Neuronal stem cell (in vitro differentiated cells): ENCODE results near the gene AHCYL2.

ENCODE experiments used
- DNase-seq: peaks from one replicate; pipeline ENCODE4 v3.0.0-alpha.2; 2013; ENCODE audit warnings: low spot score
- H2AFZ ChIP-seq: one replicate; pipeline ENCODE4 v1.6.1; 2013; ENCODE audit warnings: mild to moderate bottlenecking, low read length, inconsistent platforms
- H2AK5ac ChIP-seq: 2 replicates; pipeline ENCODE4 v1.6.1; 2013; ENCODE audit warnings: low read depth, mild to moderate bottlenecking, inconsistent platforms, low read length, moderate library complexity, mixed read lengths
- H2BK120ac ChIP-seq: 2 replicates; pipeline ENCODE4 v1.6.1; 2013; ENCODE audit warnings: low read depth, mild to moderate bottlenecking, inconsistent platforms, low read length, moderate library complexity, mixed read lengths
- H2BK12ac ChIP-seq: one replicate; pipeline ENCODE4 v1.6.1; 2013; ENCODE audit warnings: low read length, inconsistent platforms
- H2BK15ac ChIP-seq: 2 replicates; pipeline ENCODE4 v1.6.1; 2013; ENCODE audit warnings: mild to moderate bottlenecking, low read length, inconsistent platforms, mixed read lengths
- H2BK5ac ChIP-seq: one replicate; pipeline ENCODE4 v1.6.1; 2013; ENCODE audit warnings: inconsistent platforms, mild to moderate bottlenecking, low read length, moderate library complexity
- H3K14ac ChIP-seq: one replicate; pipeline ENCODE4 v1.6.1; 2013; ENCODE audit warnings: low read length, inconsistent platforms
- H3K18ac ChIP-seq: 2 replicates; pipeline ENCODE4 v1.6.1; 2013; ENCODE audit warnings: low read length, inconsistent platforms
- H3K23ac ChIP-seq: 2 replicates; pipeline ENCODE4 v1.6.1; 2013; ENCODE audit warnings: low read depth, mild to moderate bottlenecking, mixed read lengths, low read length, inconsistent platforms; ENCODE audit not compliant: poor library complexity
- H3K27ac ChIP-seq: replicated peaks from 3 replicates; pipeline ENCODE4 v1.5.1; 2013; ENCODE audit warnings: low read length, inconsistent platforms
- H3K27me3 ChIP-seq, 3 experiments: 2 replicates each; pipeline ENCODE4 v1.6.1; 2013; ENCODE audit warnings: low read length in 3 of 3, mild to moderate bottlenecking in 2 of 3, inconsistent platforms in 1 of 3, low read depth in 1 of 3, mixed read lengths in 1 of 3, moderate library complexity in 1 of 3; ENCODE audit not compliant: control insufficient read depth in 3 of 3, insufficient read depth in 3 of 3
- H3K36me3 ChIP-seq, 2 donors: replicated peaks in 1 of 2; 2 replicates each; pipeline ENCODE4 v1.6.1; 2013; ENCODE audit warnings: low read length in 2 of 2; ENCODE audit not compliant: control insufficient read depth in 2 of 2, insufficient read depth in 2 of 2
- H3K4ac ChIP-seq: 2 replicates; pipeline ENCODE4 v1.6.1; 2013; ENCODE audit warnings: inconsistent platforms, mild to moderate bottlenecking, low read length, moderate library complexity
- H3K4me1 ChIP-seq, 2 donors: 1 replicate in 1 of 2; 2 replicates in 1 of 2; pipeline ENCODE4 v1.6.1; 2013; ENCODE audit warnings: low read length in 2 of 2, low read depth in 1 of 2; ENCODE audit not compliant: control insufficient read depth in 2 of 2, insufficient read depth in 1 of 2
- H3K4me2 ChIP-seq: one replicate; pipeline ENCODE4 v1.6.1; 2013; ENCODE audit warnings: mild to moderate bottlenecking, low read length, inconsistent platforms; ENCODE audit not compliant: insufficient read depth, poor library complexity, severe bottlenecking
- H3K4me3 ChIP-seq, 2 donors: 2 replicates each; pipeline ENCODE4 v1.5.1; 2013; ENCODE audit warnings: low read length in 2 of 2, mild to moderate bottlenecking in 2 of 2, inconsistent platforms in 1 of 2, moderate library complexity in 1 of 2
- H3K79me1 ChIP-seq: one replicate; pipeline ENCODE4 v1.6.1; 2013; ENCODE audit warnings: low read depth, mild to moderate bottlenecking, inconsistent platforms, low read length, moderate library complexity
- H3K9ac ChIP-seq: one replicate; pipeline ENCODE4 v1.6.1; 2013; ENCODE audit warnings: mild to moderate bottlenecking, low read depth, low read length, inconsistent platforms; ENCODE audit not compliant: poor library complexity
- H3K9me3 ChIP-seq, 2 donors: replicated peaks in 1 of 2; 2 replicates each; pipeline versions ENCODE3 to v1.6.1; 2013; ENCODE audit warnings: low read length in 2 of 2, mild to moderate bottlenecking in 2 of 2, inconsistent platforms in 1 of 2, low read depth in 1 of 2, mixed read lengths in 1 of 2, moderate library complexity in 1 of 2; ENCODE audit not compliant: control insufficient read depth in 2 of 2, insufficient read depth in 1 of 2
- H4K8ac ChIP-seq: one replicate; pipeline ENCODE4 v1.6.1; 2013; ENCODE audit warnings: low read depth, mild to moderate bottlenecking, inconsistent platforms, low read length, moderate library complexity
- H4K91ac ChIP-seq: one replicate; pipeline ENCODE4 v1.6.1; 2013; ENCODE audit warnings: low read length, low read depth, mild to moderate bottlenecking, inconsistent platforms; ENCODE audit not compliant: poor library complexity
- WGBS, 2 donors: extraction: QIAGEN DNeasy Blood & Tissue Kit; methylation state at CpG; one replicate each; pipeline ENCODE4 v1.1.7; 2013; ENCODE audit warnings: missing lambda C conversion rate in 2 of 2, mixed read lengths in 1 of 2; ENCODE audit not compliant: insufficient read length in 2 of 2, insufficient replicate concordance in 1 of 2; ENCODE audit errors: extremely low coverage in 2 of 2; 5-methylcytosine and 5-hydroxymethylcytosine counted together

AHCYL2 gene

DNA sequence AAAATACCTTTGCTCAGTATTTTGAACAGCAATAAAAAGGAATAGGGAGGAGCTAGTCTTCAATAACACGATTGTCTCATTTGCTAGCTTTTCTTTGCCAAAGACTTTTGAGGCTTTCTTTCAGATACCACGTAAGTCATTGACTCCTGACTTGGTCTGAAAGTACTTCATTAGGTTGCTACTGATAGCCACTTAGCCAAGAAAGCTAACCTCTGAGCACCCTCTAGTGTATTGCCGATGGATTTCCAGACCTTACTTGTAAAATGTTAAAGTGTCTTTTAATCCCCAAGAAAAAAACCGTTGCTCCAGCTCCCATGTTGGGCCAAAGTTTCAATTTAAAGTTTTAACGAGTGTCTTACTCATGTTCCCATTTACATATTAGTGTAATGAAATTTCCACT is 146.0 kb downstream of the AHCYL2 start:
- Histone ChIP-seq H3K9me3 (no peaks in the 10 kb centered on the region), H4K91ac (no peak overlapping the region), H4K8ac (no peak overlapping the region), H2AK5ac (no peak overlapping the region), H3K23ac (no peak overlapping the region), H3K4ac (no peak overlapping the region), H3K9ac (no peak overlapping the region), H3K4me1 (peaks cover 10 to 18% of the 10 kb centered on the region in 2 donors), H3K14ac (no peak overlapping the region), H3K36me3 (peaks cover 0 to 2% of the 10 kb centered on the region in 2 donors), H3K27ac (no peak overlapping the region), H2BK120ac (no peak overlapping the region), H2BK5ac (no peak overlapping the region), H2AFZ (no peak overlapping the region), H2BK15ac (no peak overlapping the region), H3K27me3 (no peaks in the 10 kb centered on the region), H3K18ac (no peak overlapping the region), H3K4me3 (no peak overlapping the region), H3K4me2 (no peak overlapping the region), H3K79me1 (no peaks in the 10 kb centered on the region), H2BK12ac (no peak overlapping the region)
- no peak for DNase-seq
- no CpG with 5 or more reads among the region's 5 CpGs for WGBS, 2 donors

DNA sequence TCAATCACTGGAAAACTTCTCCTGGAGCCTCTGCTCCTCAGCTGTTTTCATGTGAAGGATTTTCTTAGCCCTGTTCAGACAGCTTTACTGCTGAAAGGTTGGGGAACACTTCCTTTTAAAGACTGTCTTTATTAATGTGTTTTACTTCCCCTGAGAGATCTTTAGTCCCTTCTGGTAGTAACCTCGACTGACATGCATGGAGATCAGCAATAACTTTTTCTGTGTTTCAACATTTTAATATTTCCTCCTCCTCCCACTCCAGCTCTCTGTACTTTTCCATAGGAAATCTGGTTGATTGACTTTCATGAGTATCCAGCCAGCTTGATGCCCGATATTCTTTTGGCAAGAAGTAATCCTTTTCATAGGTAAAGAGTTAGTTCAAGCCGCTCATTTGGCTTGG is 146.7 kb downstream of the AHCYL2 start:
- no peaks in the 10 kb centered on the region for H3K9me3 ChIP-seq
- DNase-seq = no peak
- H2BK15ac ChIP-seq = no peak overlapping the region
- no peak overlapping the region for H3K27ac ChIP-seq
- no peaks in the 10 kb centered on the region for H3K79me1 ChIP-seq
- no peak overlapping the region for H3K4me2 ChIP-seq
- H3K4me1 ChIP-seq = peaks cover 10 to 19% of the 10 kb centered on the region in 2 donors
- H3K4ac ChIP-seq = no peak overlapping the region
- H2BK5ac ChIP-seq = no peak overlapping the region
- no peak overlapping the region for H2AK5ac ChIP-seq
- H3K9ac ChIP-seq = no peak overlapping the region
- H3K14ac ChIP-seq = no peak overlapping the region
- H3K23ac ChIP-seq = no peak overlapping the region
- H4K8ac ChIP-seq = no peak overlapping the region
- no peak overlapping the region for H2AFZ ChIP-seq
- no peak overlapping the region for H3K18ac ChIP-seq
- H3K36me3 ChIP-seq = peaks cover 0 to 2% of the 10 kb centered on the region in 2 donors
- H3K4me3 ChIP-seq = no peak overlapping the region
- no peak overlapping the region for H2BK120ac ChIP-seq
- no CpG with 5 or more reads among the region's 3 CpGs for WGBS, 2 donors
- H4K91ac ChIP-seq = no peak overlapping the region
- no peak overlapping the region for H2BK12ac ChIP-seq
- H3K27me3 ChIP-seq = no peaks in the 10 kb centered on the region

DNA sequence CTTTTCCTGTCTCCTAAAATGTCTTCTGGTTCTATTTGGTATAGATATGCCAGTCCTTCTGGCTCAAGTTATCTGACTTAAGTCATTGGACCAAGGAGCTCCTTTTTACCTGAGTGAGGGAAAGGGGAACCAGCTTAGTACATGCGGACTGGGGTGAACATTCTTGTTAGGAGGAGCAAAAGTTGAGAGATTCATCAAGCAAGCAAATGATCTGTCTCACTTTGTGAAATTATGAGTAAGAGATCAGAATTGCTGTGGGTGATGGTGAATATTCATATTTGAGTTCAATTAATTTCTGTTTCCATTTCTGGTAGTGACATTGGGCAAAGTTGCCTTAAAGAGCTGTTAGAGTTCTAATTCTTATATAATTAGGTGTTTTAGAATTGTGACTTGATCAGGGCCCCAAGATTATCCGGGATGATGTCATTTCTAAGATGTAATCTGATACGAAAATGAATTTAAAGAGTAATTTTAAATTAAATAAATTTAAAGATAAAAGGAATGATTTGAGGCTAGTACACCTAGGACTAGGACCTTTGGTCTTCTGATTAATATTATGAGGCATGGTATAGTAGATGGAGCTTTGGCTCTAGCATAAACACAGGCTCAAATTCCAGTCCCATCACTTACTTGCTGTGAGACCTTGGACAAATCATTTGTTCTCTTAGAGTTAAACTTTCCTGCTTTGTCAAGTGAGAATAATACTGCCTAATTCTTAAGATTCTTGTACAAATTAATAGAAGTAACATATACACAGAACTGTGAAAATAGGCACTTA is 149.0 kb downstream of the AHCYL2 start:
- H3K79me1 ChIP-seq = no peaks in the 10 kb centered on the region
- no peak for DNase-seq
- WGBS, 2 donors = 100% methylated on average over 1 of the region's 3 CpGs; no CpG with 5 or more reads in 1 of the 2 donors
- no peak overlapping the region for H3K23ac ChIP-seq
- H2BK120ac ChIP-seq = no peak overlapping the region
- no peak overlapping the region for H4K91ac ChIP-seq
- no peak overlapping the region for H3K9ac ChIP-seq
- no peak overlapping the region for H3K4me2 ChIP-seq
- H4K8ac ChIP-seq = no peak overlapping the region
- no peak overlapping the region for H3K14ac ChIP-seq
- H3K4ac ChIP-seq = no peak overlapping the region
- H3K27me3 ChIP-seq = no peaks in the 10 kb centered on the region
- no peak overlapping the region for H2BK12ac ChIP-seq
- no peak overlapping the region for H3K18ac ChIP-seq
- H3K27ac ChIP-seq = no peak overlapping the region
- H2BK5ac ChIP-seq = no peak overlapping the region
- peaks cover 0 to 2% of the 10 kb centered on the region in 2 donors for H3K36me3 ChIP-seq
- no peaks in the 10 kb centered on the region for H3K9me3 ChIP-seq
- no peak overlapping the region for H3K4me3 ChIP-seq
- H2BK15ac ChIP-seq = no peak overlapping the region
- peaks cover 10% of the 10 kb centered on the region in 2 donors for H3K4me1 ChIP-seq
- H2AFZ ChIP-seq = no peak overlapping the region
- H2AK5ac ChIP-seq = no peak overlapping the region

DNA sequence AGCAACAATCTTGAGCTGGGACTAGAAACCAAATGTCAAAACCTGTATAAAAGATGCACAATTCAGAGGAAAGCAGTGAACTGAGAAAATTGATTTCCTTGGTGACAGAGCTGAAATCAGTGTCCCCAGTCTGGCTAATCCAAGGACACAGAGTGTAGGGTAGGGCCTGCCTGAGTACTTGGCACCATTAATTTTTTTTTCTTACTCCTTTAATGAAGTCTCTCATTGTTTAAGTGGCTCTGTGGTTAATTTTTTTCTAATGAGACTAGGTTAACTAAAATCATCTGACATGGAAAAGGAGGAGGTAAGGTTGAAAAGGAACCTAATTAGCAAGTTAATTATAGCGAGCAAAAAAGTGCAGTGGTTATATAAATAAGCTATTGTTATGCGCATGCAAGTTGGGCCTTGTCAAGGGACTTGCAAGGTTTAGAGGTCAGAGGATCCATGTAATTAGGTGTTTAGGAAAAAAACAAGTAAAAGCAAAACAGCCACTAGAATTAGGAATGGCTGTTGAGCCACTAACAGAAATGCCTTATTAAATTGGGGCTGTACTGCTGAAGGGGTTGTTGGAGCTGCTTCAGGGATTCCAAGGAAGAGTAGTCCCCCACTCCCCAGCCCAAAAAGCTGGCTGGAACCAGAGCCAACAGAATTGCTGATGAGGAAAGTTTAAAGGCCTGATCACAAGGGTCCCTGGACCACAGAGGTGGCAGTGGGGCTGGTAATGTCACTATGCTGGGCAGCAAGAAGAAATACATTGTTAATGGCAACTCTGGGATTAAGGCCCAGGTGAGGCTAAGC is 150.5 kb downstream of the AHCYL2 start:
- no peak overlapping the region for H2AFZ ChIP-seq
- peaks cover 10% of the 10 kb centered on the region in 2 donors for H3K4me1 ChIP-seq
- no CpG with 5 or more reads among the region's 2 CpGs for WGBS, 2 donors
- H3K27ac ChIP-seq = peak overlapping the region; percentile 60
- no peak overlapping the region for H2AK5ac ChIP-seq
- H3K18ac ChIP-seq = no peak overlapping the region
- H2BK12ac ChIP-seq = no peak overlapping the region
- H3K36me3 ChIP-seq = peaks cover 2 to 12% of the 10 kb centered on the region in 2 donors
- no peaks in the 10 kb centered on the region for H3K79me1 ChIP-seq
- H2BK5ac ChIP-seq = no peak overlapping the region
- no peak for DNase-seq
- H3K23ac ChIP-seq = no peak overlapping the region
- H3K27me3 ChIP-seq = no peaks in the 10 kb centered on the region
- no peak overlapping the region for H3K4me3 ChIP-seq
- no peak overlapping the region for H3K14ac ChIP-seq
- no peak overlapping the region for H2BK120ac ChIP-seq
- H4K8ac ChIP-seq = no peak overlapping the region
- no peak overlapping the region for H2BK15ac ChIP-seq
- no peak overlapping the region for H3K4me2 ChIP-seq
- no peaks in the 10 kb centered on the region for H3K9me3 ChIP-seq
- no peak overlapping the region for H4K91ac ChIP-seq
- no peak overlapping the region for H3K4ac ChIP-seq
- H3K9ac ChIP-seq = no peak overlapping the region
